ENCODE results near the gene ZNHIT3.

DNA sequence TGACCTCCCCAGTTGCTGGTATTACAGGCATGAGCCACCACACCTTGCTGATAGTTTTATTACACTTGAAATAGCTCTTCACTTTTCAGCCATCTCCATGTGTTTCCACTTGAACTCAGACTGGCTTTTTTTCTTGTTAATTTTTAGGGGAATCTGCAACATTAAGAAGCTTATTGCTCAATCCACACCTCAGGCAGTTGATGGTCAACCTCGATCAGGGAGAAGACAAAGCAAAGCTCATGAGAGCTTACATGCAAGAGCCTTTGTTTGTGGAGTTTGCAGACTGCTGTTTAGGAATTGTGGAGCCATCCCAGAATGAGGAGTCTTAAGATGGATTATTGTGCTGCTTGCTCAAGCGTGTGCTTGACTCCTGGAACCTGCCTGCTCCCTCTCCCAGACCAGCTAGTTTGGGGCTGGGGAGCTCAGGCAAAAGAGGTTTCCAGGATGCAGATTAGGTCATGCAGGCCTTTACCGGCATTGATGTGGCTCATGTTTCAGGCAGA lies 8.6 kb downstream of the ZNHIT3 start:
- TF ChIP-seq JUND (IDR thresholded peaks at IDR 0.05) (no peak), NR2F2 (IDR thresholded peaks at IDR 0.05) (no peak), RAD21 (IDR thresholded peaks at IDR 0.05) (no peak), FOXA2 (IDR thresholded peaks at IDR 0.05) (no peak)
- TF ChIP-seq, protein P1, sequence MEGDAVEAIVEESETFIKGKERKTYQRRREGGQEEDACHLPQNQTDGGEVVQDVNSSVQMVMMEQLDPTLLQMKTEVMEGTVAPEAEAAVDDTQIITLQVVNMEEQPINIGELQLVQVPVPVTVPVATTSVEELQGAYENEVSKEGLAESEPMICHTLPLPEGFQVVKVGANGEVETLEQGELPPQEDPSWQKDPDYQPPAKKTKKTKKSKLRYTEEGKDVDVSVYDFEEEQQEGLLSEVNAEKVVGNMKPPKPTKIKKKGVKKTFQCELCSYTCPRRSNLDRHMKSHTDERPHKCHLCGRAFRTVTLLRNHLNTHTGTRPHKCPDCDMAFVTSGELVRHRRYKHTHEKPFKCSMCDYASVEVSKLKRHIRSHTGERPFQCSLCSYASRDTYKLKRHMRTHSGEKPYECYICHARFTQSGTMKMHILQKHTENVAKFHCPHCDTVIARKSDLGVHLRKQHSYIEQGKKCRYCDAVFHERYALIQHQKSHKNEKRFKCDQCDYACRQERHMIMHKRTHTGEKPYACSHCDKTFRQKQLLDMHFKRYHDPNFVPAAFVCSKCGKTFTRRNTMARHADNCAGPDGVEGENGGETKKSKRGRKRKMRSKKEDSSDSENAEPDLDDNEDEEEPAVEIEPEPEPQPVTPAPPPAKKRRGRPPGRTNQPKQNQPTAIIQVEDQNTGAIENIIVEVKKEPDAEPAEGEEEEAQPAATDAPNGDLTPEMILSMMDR (IDR thresholded peaks at IDR 0.05; ENCODE audit: low read depth, low read length, missing input control) = no peak
- TF ChIP-seq, protein P2, sequence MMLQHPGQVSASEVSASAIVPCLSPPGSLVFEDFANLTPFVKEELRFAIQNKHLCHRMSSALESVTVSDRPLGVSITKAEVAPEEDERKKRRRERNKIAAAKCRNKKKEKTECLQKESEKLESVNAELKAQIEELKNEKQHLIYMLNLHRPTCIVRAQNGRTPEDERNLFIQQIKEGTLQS (IDR thresholded peaks at IDR 0.05) = no peak
- TF ChIP-seq, protein P3, sequence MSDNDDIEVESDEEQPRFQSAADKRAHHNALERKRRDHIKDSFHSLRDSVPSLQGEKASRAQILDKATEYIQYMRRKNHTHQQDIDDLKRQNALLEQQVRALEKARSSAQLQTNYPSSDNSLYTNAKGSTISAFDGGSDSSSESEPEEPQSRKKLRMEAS (IDR thresholded peaks at IDR 0.05) = no peak
